H1 (cell line): ENCODE data around the gene PRR5L.

ENCODE experiments used
- NANOG ChIP-seq: IDR thresholded peaks from 2 replicates; pipeline ENCODE4 v1.6.1; 2011; ENCODE audit warnings: low read length, low read depth, mild to moderate bottlenecking, inconsistent platforms; ENCODE audit not compliant: insufficient read depth, poor library complexity, severe bottlenecking
- POLR2AphosphoS5 ChIP-seq: IDR thresholded peaks from 2 replicates; pipeline ENCODE4 v1.6.1; 2011; ENCODE audit warnings: low read depth, low read length
- RNF2 ChIP-seq: fragments of 200-900, 300-1000 bp; sonication (generic); IDR thresholded peaks from 2 replicates; pipeline ENCODE4 v1.7.1; 2016; ENCODE audit warnings: borderline replicate concordance, low read depth, mild to moderate bottlenecking, antibody characterized with exemption, low read length; ENCODE audit not compliant: poor library complexity, severe bottlenecking; ENCODE audit errors: missing control alignments
- TF ChIP-seq, protein P1 (sequence below), 3 experiments: IDR thresholded peaks; 1 replicate in 2 of 3; 2 replicates in 1 of 3; pipeline versions ENCODE4 v1.5.1 to v1.6.1; 2011; ENCODE audit warnings: low read length in 3 of 3, mild to moderate bottlenecking in 3 of 3, inconsistent platforms in 2 of 3, low read depth in 1 of 3, moderate library complexity in 1 of 3; ENCODE audit not compliant: insufficient read depth in 1 of 3; ENCODE audit errors: control extremely low read depth in 1 of 3
- TF ChIP-seq, protein P2 (sequence below): IDR thresholded peaks from 2 replicates; pipeline ENCODE4 v1.6.1; 2012; ENCODE audit warnings: inconsistent platforms

GRCh38 chr11:36360318-36360717 lies 64.2 kb downstream of the PRR5L start:
- TF ChIP-seq, protein P1, sequence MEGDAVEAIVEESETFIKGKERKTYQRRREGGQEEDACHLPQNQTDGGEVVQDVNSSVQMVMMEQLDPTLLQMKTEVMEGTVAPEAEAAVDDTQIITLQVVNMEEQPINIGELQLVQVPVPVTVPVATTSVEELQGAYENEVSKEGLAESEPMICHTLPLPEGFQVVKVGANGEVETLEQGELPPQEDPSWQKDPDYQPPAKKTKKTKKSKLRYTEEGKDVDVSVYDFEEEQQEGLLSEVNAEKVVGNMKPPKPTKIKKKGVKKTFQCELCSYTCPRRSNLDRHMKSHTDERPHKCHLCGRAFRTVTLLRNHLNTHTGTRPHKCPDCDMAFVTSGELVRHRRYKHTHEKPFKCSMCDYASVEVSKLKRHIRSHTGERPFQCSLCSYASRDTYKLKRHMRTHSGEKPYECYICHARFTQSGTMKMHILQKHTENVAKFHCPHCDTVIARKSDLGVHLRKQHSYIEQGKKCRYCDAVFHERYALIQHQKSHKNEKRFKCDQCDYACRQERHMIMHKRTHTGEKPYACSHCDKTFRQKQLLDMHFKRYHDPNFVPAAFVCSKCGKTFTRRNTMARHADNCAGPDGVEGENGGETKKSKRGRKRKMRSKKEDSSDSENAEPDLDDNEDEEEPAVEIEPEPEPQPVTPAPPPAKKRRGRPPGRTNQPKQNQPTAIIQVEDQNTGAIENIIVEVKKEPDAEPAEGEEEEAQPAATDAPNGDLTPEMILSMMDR (IDR thresholded peaks at IDR 0.05; ENCODE audit: control extremely low read depth in 1 of 3, insufficient read depth in 1 of 3, low read depth in 1 of 3, low read length in 3 of 3) = no peak
- TF ChIP-seq, protein P2, sequence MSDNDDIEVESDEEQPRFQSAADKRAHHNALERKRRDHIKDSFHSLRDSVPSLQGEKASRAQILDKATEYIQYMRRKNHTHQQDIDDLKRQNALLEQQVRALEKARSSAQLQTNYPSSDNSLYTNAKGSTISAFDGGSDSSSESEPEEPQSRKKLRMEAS = no peak
- no peak for TF ChIP-seq NANOG
- no peak for TF ChIP-seq RNF2
- TF ChIP-seq POLR2AphosphoS5 = no peak
